ENCODE results near the gene TTC12.
A peak's percentile ranks its signal among the peaks of the same experiment; 100 is the strongest.

The TTC12 gene

GRCh38 chr11:113314389-113315301 lies at the start of gene TTC12:
TTC12 (plus strand) TSS chr11:113314583; CDS start chr11:113316258, 1,675 bp downstream.
- peak; percentile 93 to 99 (median 98) for DNase-seq

GRCh38 chr11:113265362-113265761 lies 49.0 kb upstream of the TTC12 start:
- no peak for DNase-seq

- DNase-seq, result no peak
These were observed 46.9 kb upstream of the TTC12 start for GRCh38 chr11:113267493-113267892.

GRCh38 chr11:113269096-113269495 lies 45.3 kb upstream of the TTC12 start:
- DNase-seq, result no peak

GRCh38 chr11:113269636-113270035 lies 44.7 kb upstream of the TTC12 start:
- DNase-seq, result no peak

GRCh38 chr11:113270080-113270479 lies 44.3 kb upstream of the TTC12 start:
- no peak for DNase-seq

- DNase-seq, result no peak
These were observed 42.7 kb upstream of the TTC12 start for GRCh38 chr11:113271551-113272245.

GRCh38 chr11:113272281-113272680 lies 42.1 kb upstream of the TTC12 start:
- DNase-seq, result no peak

GRCh38 chr11:113272927-113273615 lies 41.3 kb upstream of the TTC12 start:
- no peak for DNase-seq

- DNase-seq, result no peak
These were observed 40.7 kb upstream of the TTC12 start for GRCh38 chr11:113273720-113274119.

GRCh38 chr11:113274713-113275582 lies 39.4 kb upstream of the TTC12 start:
- no peak for DNase-seq

- DNase-seq, result no peak
These were observed 38.8 kb upstream of the TTC12 start for GRCh38 chr11:113275602-113276001.

- no peak for DNase-seq
These were observed 37.9 kb upstream of the TTC12 start for GRCh38 chr11:113276466-113276865.

GRCh38 chr11:113277907-113278306 lies 36.5 kb upstream of the TTC12 start:
- DNase-seq, result no peak

- DNase-seq, result peak; percentile 41 to 69 (median 66)
These were observed 35.9 kb upstream of the TTC12 start for GRCh38 chr11:113278481-113278880.

- DNase-seq, result no peak
These were observed 35.5 kb upstream of the TTC12 start for GRCh38 chr11:113278925-113279324.

GRCh38 chr11:113279591-113279990 lies 34.8 kb upstream of the TTC12 start:
- no peak for DNase-seq

- DNase-seq, result no peak
These were observed 33.2 kb upstream of the TTC12 start for GRCh38 chr11:113281052-113281725.

- no peak for DNase-seq
These were observed 31.4 kb upstream of the TTC12 start for GRCh38 chr11:113282898-113283437.

GRCh38 chr11:113283881-113284280 lies 30.5 kb upstream of the TTC12 start:
- no peak for DNase-seq

- no peak for DNase-seq
These were observed 28.4 kb upstream of the TTC12 start for GRCh38 chr11:113286009-113286408.
